Breast epithelium (tissue), 3 donors: ENCODE results near the gene PLPP1.

Experiments used
- POLR2AphosphoS5 ChIP-seq, 3 donors: sonication (generic); formaldehyde crosslinking; IDR thresholded peaks; one replicate each; pipeline ENCODE4 v1.6.1; 2017; ENCODE audit warnings: antibody characterized with exemption in 3 of 3
- TF ChIP-seq, protein P1 (sequence below), 3 donors: fragments of 450-650 bp; IDR thresholded peaks; one replicate each; pipeline ENCODE4 v1.5.1; 2016 to 2017; ENCODE audit warnings: antibody characterized with exemption in 3 of 3, mild to moderate bottlenecking in 3 of 3, moderate library complexity in 3 of 3

GRCh38 chr5:55533521-55534435 lies 986 bp downstream of the PLPP1 start:
- no peak for TF ChIP-seq POLR2AphosphoS5 (IDR thresholded peaks at IDR 0.05)
- TF ChIP-seq, protein P1, sequence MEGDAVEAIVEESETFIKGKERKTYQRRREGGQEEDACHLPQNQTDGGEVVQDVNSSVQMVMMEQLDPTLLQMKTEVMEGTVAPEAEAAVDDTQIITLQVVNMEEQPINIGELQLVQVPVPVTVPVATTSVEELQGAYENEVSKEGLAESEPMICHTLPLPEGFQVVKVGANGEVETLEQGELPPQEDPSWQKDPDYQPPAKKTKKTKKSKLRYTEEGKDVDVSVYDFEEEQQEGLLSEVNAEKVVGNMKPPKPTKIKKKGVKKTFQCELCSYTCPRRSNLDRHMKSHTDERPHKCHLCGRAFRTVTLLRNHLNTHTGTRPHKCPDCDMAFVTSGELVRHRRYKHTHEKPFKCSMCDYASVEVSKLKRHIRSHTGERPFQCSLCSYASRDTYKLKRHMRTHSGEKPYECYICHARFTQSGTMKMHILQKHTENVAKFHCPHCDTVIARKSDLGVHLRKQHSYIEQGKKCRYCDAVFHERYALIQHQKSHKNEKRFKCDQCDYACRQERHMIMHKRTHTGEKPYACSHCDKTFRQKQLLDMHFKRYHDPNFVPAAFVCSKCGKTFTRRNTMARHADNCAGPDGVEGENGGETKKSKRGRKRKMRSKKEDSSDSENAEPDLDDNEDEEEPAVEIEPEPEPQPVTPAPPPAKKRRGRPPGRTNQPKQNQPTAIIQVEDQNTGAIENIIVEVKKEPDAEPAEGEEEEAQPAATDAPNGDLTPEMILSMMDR (IDR thresholded peaks at IDR 0.05), result no peak
